IMR-90 (cell line): ENCODE results near the gene PHACTR3. TPM values are rescaled to one million over a fixed set of nuclear protein-coding genes. Genes with fewer than 3 reads are reported as not detected.

ENCODE experiments used
- ATAC-seq: fragments of 200-7000 bp; cut with Tn5 transposase; 2 replicates; pipeline ENCODE4 v1.9.1; 2020; ENCODE audit warnings: low read depth, mild to moderate bottlenecking, moderate library complexity
- BruUV-seq: library from RNA; stranded (reverse); fragments of 400-500 nt; replicated peaks from 2 replicates; lab custom pipeline; 2021; lab: Mats Ljungman, UMichigan
- CTCF ChIA-PET: fragments of 300-600 bp; formaldehyde crosslinking; extraction: SDS; loops from one replicate; lab custom pipeline; 2021; ENCODE audit warnings: antibody characterized with exemption; lab: Yijun Ruan, JAX
- POLR2A ChIA-PET: fragments of 300-600 bp; sonication (Branson Sonifier 250); formaldehyde crosslinking; loops from one replicate; lab custom pipeline; 2022; ENCODE audit warnings: antibody characterized with exemption; ENCODE audit not compliant: unreplicated experiment; lab: Charles Lee
- DNase-seq: peaks from one replicate; pipeline ENCODE4 v3.0.0; 2013
- H2AFZ ChIP-seq: replicated peaks from 2 replicates; pipeline ENCODE3; 2013; ENCODE audit warnings: low read length, mild to moderate bottlenecking; ENCODE audit not compliant: poor library complexity
- H2AK5ac ChIP-seq: 2 replicates; pipeline ENCODE4 v1.6.1; 2013; ENCODE audit warnings: low read depth, low read length, inconsistent platforms
- H2AK9ac ChIP-seq: replicated peaks from 2 replicates; pipeline ENCODE3; 2013; ENCODE audit warnings: mild to moderate bottlenecking, low read depth, low read length, moderate library complexity; ENCODE audit not compliant: poor library complexity
- H2BK120ac ChIP-seq: 2 replicates; pipeline ENCODE4 v1.6.1; 2013; ENCODE audit warnings: low read depth, low read length, inconsistent platforms
- H2BK15ac ChIP-seq: 3 replicates; pipeline ENCODE4 v1.6.1; 2013; ENCODE audit warnings: low read depth, low read length, inconsistent platforms
- H2BK20ac ChIP-seq: 2 replicates; pipeline ENCODE4 v1.6.1; 2013; ENCODE audit warnings: low read depth, mild to moderate bottlenecking, inconsistent platforms, low read length, moderate library complexity
- H2BK5ac ChIP-seq: 2 replicates; pipeline ENCODE4 v1.6.1; 2013; ENCODE audit warnings: mild to moderate bottlenecking, low read depth, low read length, inconsistent platforms; ENCODE audit not compliant: poor library complexity, severe bottlenecking
- H3K14ac ChIP-seq: replicated peaks from 2 replicates; pipeline ENCODE4 v1.6.1; 2013; ENCODE audit warnings: low read depth, low read length, inconsistent platforms
- H3K18ac ChIP-seq: 2 replicates; pipeline ENCODE4 v1.6.1; 2013; ENCODE audit warnings: low read depth, low read length, control low read depth
- H3K23ac ChIP-seq: 2 replicates; pipeline ENCODE4 v1.6.1; 2013; ENCODE audit warnings: low read depth, low read length, inconsistent platforms
- H3K27ac ChIP-seq: 2 replicates; pipeline ENCODE4 v1.5.1; 2013; ENCODE audit warnings: mild to moderate bottlenecking, control low read depth, low read length; ENCODE audit not compliant: insufficient read depth
- H3K27me3 ChIP-seq: 2 replicates; pipeline ENCODE4 v1.6.1; 2013; ENCODE audit warnings: low read length; ENCODE audit not compliant: control insufficient read depth, insufficient read depth
- H3K36me3 ChIP-seq: 2 replicates; pipeline ENCODE4 v1.6.1; 2013; ENCODE audit warnings: low read length, mixed read lengths; ENCODE audit not compliant: control insufficient read depth, insufficient read depth
- H3K4ac ChIP-seq: 2 replicates; pipeline ENCODE4 v1.6.1; 2013; ENCODE audit warnings: low read depth, low read length, inconsistent platforms
- H3K4me1 ChIP-seq: 2 replicates; pipeline ENCODE4 v1.6.1; 2013; ENCODE audit warnings: low read length, mixed read lengths; ENCODE audit not compliant: control insufficient read depth, insufficient read depth
- H3K4me2 ChIP-seq: 2 replicates; pipeline ENCODE4 v1.6.1; 2013; ENCODE audit warnings: low read depth, mild to moderate bottlenecking, control low read depth, low read length, moderate library complexity
- H3K4me3 ChIP-seq: 2 replicates; pipeline ENCODE4 v1.5.1; 2013; ENCODE audit warnings: low read depth, mild to moderate bottlenecking, control low read depth, low read length, moderate library complexity; ENCODE audit not compliant: insufficient read depth
- H3K56ac ChIP-seq: 2 replicates; pipeline ENCODE4 v1.6.1; 2013; ENCODE audit warnings: low read length, inconsistent platforms; ENCODE audit not compliant: insufficient read depth; ENCODE audit errors: extremely low read depth
- H3K79me1 ChIP-seq, 2 experiments: 2 replicates each; pipeline ENCODE4 v1.6.1; 2013; ENCODE audit warnings: low read length in 2 of 2, inconsistent platforms in 1 of 2, low read depth in 1 of 2
- H3K9ac ChIP-seq: 2 replicates; pipeline ENCODE4 v1.6.1; 2013; ENCODE audit warnings: low read depth, low read length, control low read depth
- H3K9me1 ChIP-seq: 2 replicates; pipeline ENCODE4 v1.6.1; 2013; ENCODE audit warnings: low read length, inconsistent platforms; ENCODE audit not compliant: insufficient read depth
- H3K9me3 ChIP-seq: 2 replicates; pipeline ENCODE4 v1.6.1; 2013; ENCODE audit warnings: low read length; ENCODE audit not compliant: control insufficient read depth, insufficient read depth
- H4K20me1 ChIP-seq: 2 replicates; pipeline ENCODE4 v1.6.1; 2013; ENCODE audit warnings: low read length, inconsistent platforms; ENCODE audit not compliant: insufficient read depth
- H4K5ac ChIP-seq: 2 replicates; pipeline ENCODE4 v1.6.1; 2013; ENCODE audit warnings: mild to moderate bottlenecking, low read depth, low read length, control low read depth
- H4K8ac ChIP-seq, 2 experiments: 2 replicates each; pipeline ENCODE4 v1.6.1; 2013; ENCODE audit warnings: low read depth in 2 of 2, low read length in 2 of 2, control low read depth in 1 of 2, inconsistent platforms in 1 of 2
- H4K91ac ChIP-seq: 2 replicates; pipeline ENCODE4 v1.6.1; 2013; ENCODE audit warnings: low read depth, low read length, inconsistent platforms; ENCODE audit not compliant: insufficient read depth
- BHLHE40 ChIP-seq: fragments of 150-350 bp; IDR thresholded peaks from 2 replicates; pipeline ENCODE4 v1.6.1; 2016; ENCODE audit warnings: mild to moderate bottlenecking, low read depth, low read length
- CEBPB ChIP-seq: IDR thresholded peaks from 2 replicates; pipeline ENCODE4 v1.6.1; 2012; ENCODE audit warnings: low read depth, low read length, improper control_type of control experiment
- CHD1 ChIP-seq: IDR thresholded peaks from 2 replicates; pipeline ENCODE4 v1.6.1; 2012; ENCODE audit warnings: low read depth, low read length, improper control_type of control experiment
- CTCF ChIP-seq: conservative IDR thresholded peaks from 2 replicates; pipeline ENCODE4 v1.5.1; 2012; ENCODE audit warnings: mild to moderate bottlenecking, low read depth, low read length, improper control_type of control experiment
- FOS ChIP-seq: fragments of 150-350 bp; IDR thresholded peaks from 2 replicates; pipeline ENCODE4 v1.6.1; 2016; ENCODE audit warnings: low read depth, low read length
- MAZ ChIP-seq: IDR thresholded peaks from 2 replicates; pipeline ENCODE4 v1.6.1; 2012; ENCODE audit warnings: low read depth, mild to moderate bottlenecking, low read length, improper control_type of control experiment, moderate library complexity, borderline replicate concordance
- MXI1 ChIP-seq: IDR thresholded peaks from 2 replicates; pipeline ENCODE4 v1.6.1; 2012; ENCODE audit warnings: low read depth, mild to moderate bottlenecking, low read length, moderate library complexity, borderline replicate concordance
- NFE2L2 ChIP-seq: fragments of 150-350 bp; IDR thresholded peaks from 2 replicates; pipeline ENCODE4 v1.6.1; 2016; ENCODE audit warnings: low read depth, mild to moderate bottlenecking, low read length
- POLR2A ChIP-seq: IDR thresholded peaks from 2 replicates; pipeline ENCODE4 v1.6.1; 2012; ENCODE audit warnings: mild to moderate bottlenecking, low read depth, low read length
- RAD21 ChIP-seq: IDR thresholded peaks from 2 replicates; pipeline ENCODE4 v1.6.1; 2012; ENCODE audit warnings: low read length, improper control_type of control experiment
- RCOR1 ChIP-seq: IDR thresholded peaks from 2 replicates; pipeline ENCODE4 v1.6.1; 2012; ENCODE audit warnings: mild to moderate bottlenecking, low read length, improper control_type of control experiment; ENCODE audit not compliant: insufficient replicate concordance
- RFX5 ChIP-seq: IDR thresholded peaks from 2 replicates; pipeline ENCODE4 v1.8.0; 2012; ENCODE audit warnings: low read depth, mild to moderate bottlenecking, low read length, moderate library complexity
- SMC3 ChIP-seq: fragments of 150-350 bp; IDR thresholded peaks from 2 replicates; pipeline ENCODE4 v1.6.1; 2016; ENCODE audit warnings: low read depth, mild to moderate bottlenecking, antibody characterized with exemption, low read length, moderate library complexity
- USF2 ChIP-seq: fragments of 150-350 bp; IDR thresholded peaks from 2 replicates; pipeline ENCODE4 v1.6.1; 2017; ENCODE audit warnings: mild to moderate bottlenecking, antibody characterized with exemption, low read length, low read depth
- WGBS, 2 experiments: methylation state at CpG; one replicate each; pipeline versions ENCODE4 v1.1.5 to v1.1.7; 2013; ENCODE audit warnings: missing lambda C conversion rate in 2 of 2; ENCODE audit not compliant: insufficient read length in 1 of 2; ENCODE audit errors: extremely low coverage in 2 of 2; 5-methylcytosine and 5-hydroxymethylcytosine counted together
- dilution Hi-C: fragments of 300-500 bp; cut with HindIII; formaldehyde crosslinking; loops from one replicate; pipeline ENCODE4 v1.14.3; 2018; ENCODE audit warnings: low sequenced_read_pairs; ENCODE audit not compliant: unreplicated experiment
- in situ Hi-C: fragments of 300-500 bp; cut with MboI; formaldehyde crosslinking; loops from 3 replicates; pipeline ENCODE4 v1.14.3; 2019; ENCODE audit warnings: low sequenced_read_pairs, inconsistent platforms, mixed read lengths
- intact Hi-C: fragments of 100-400 bp; cut with micrococcal nuclease; formaldehyde crosslinking; loops from 2 replicates; pipeline ENCODE4 v1.10.0; 2022
- polyA plus RNA-seq, 3 experiments: library from polyadenylated mRNA; depleted of rRNA; stranded (reverse); fragments of >200 nt; gene quantifications; 2 replicates each; pipeline ENCODE4 v1.2.3, GENCODE V29; 2012; ENCODE audit warnings: low replicate concordance in 1 of 3
- total RNA-seq: library from RNA; depleted of rRNA; stranded (reverse); fragments of >200 nt; gene quantifications from 2 replicates; pipeline ENCODE4 v1.2.3, GENCODE V29; 2012
- TF ChIP-seq, protein P1 (sequence below): fragments of 150-350 bp; IDR thresholded peaks from 2 replicates; pipeline ENCODE4 v1.6.1; 2016; ENCODE audit warnings: low read depth, mild to moderate bottlenecking, low read length, moderate library complexity, borderline replicate concordance

The PHACTR3 gene
- total and polyA plus RNA-seq, 2 of the 4 experiments (the other 2 are of a cell fraction) = not detected

DNA sequence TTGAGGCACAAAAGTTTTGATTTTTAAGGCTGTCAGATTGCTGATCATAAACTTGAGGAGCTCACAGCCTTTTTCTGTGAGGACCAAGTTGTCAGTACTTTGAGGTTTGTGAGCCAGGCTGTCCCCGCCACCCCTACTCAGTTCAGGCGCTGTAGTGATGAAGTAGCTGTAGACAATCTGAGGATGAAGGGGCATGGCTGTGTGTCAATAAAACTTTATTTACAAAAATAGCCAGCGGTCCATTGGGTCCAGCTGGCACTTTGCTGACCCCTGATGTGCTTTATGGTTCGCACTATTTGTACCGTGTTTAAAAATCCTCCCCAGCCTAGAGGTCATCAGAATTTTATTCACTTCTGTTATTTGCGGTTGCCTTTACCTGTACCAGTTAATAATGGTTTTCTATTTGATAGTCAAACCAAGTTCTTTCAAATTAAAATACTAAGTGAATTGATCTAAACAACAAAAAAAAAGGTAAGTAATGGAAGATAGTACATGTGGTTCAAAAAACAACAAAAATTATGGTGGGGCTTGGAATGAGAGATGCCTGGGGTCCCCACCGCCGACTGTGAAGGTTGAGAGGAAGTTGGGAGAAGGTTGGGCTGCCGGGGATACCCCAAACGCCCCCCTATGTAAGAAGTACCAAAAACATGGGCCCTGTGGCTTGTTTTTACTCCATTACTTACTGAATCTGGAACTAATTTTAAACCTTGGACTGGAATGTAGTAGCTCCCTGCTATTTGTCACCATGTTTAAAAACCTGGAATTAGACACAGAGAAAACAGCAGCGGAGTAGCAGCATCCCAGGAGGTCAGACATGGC, 205.5 kb downstream of the PHACTR3 start:
- DNase-seq (no peak), ATAC-seq (no peak)
- ChIA-PET POLR2A (no interaction called here), CTCF (no interaction called here)
- H3K9ac ChIP-seq = no peak overlapping the region
- peaks cover 3% of the 10 kb centered on the region; the same call in 1 of the 2 replicates for H3K9me3 ChIP-seq
- no peaks in the 10 kb centered on the region for H3K4me1 ChIP-seq
- H2AK5ac ChIP-seq = no peak overlapping the region
- no TSS peak for BruUV-seq
- no peak overlapping the region for H2AK9ac ChIP-seq
- intact Hi-C loops (no loop called here), dilution Hi-C loops (no loop called here), in situ Hi-C loops (no loop called here)
- no peaks in the 10 kb centered on the region for H3K9me1 ChIP-seq
- no peak overlapping the region for H4K91ac ChIP-seq
- no peaks in the 10 kb centered on the region for H3K36me3 ChIP-seq
- no peak overlapping the region for H2BK20ac ChIP-seq
- no peak overlapping the region for H3K56ac ChIP-seq
- no peak overlapping the region for H4K8ac ChIP-seq
- no peak overlapping the region for H3K27ac ChIP-seq
- no peak overlapping the region for H3K14ac ChIP-seq
- no peak overlapping the region for H2AFZ ChIP-seq
- H3K79me1 ChIP-seq = no peaks in the 10 kb centered on the region
- H3K23ac ChIP-seq = no peak overlapping the region
- H2BK15ac ChIP-seq = no peak overlapping the region
- no peak overlapping the region for H2BK120ac ChIP-seq
- H4K20me1 ChIP-seq = no peaks in the 10 kb centered on the region
- WGBS, 2 experiments = 57% methylated on average over 1 of the region's 11 CpGs; no CpG with 5 or more reads in 1 of the 2 experiments
- H3K18ac ChIP-seq = no peak overlapping the region
- H3K4me3 ChIP-seq = no peak overlapping the region
- no peak overlapping the region for H3K4ac ChIP-seq
- H2BK5ac ChIP-seq = no peak overlapping the region
- no peak overlapping the region for H3K4me2 ChIP-seq
- no peaks in the 10 kb centered on the region for H3K27me3 ChIP-seq
- H4K5ac ChIP-seq = no peak overlapping the region
- no peak for TF ChIP-seq SMC3
- no peak for TF ChIP-seq FOS
- no peak for TF ChIP-seq USF2
- TF ChIP-seq, protein P1, sequence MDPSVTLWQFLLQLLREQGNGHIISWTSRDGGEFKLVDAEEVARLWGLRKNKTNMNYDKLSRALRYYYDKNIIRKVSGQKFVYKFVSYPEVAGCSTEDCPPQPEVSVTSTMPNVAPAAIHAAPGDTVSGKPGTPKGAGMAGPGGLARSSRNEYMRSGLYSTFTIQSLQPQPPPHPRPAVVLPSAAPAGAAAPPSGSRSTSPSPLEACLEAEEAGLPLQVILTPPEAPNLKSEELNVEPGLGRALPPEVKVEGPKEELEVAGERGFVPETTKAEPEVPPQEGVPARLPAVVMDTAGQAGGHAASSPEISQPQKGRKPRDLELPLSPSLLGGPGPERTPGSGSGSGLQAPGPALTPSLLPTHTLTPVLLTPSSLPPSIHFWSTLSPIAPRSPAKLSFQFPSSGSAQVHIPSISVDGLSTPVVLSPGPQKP = no peak
- TF ChIP-seq RFX5 = no peak
- TF ChIP-seq POLR2A = no peak
- TF ChIP-seq RAD21 = no peak
- no peak for TF ChIP-seq CEBPB
- no peak for TF ChIP-seq NFE2L2
- TF ChIP-seq BHLHE40 = no peak
- no peak for TF ChIP-seq MAZ
- no peak for TF ChIP-seq CTCF
- TF ChIP-seq CHD1 = no peak
- TF ChIP-seq MXI1 = no peak
- no peak for TF ChIP-seq RCOR1
